Transverse colon (tissue), 4 donors: Measurements from ENCODE around the gene MISP3. TPM values are rescaled to one million over a fixed set of nuclear protein-coding genes. Genes with fewer than 3 reads are reported as not detected.

Source experiments
- DNase-seq: peaks from one replicate; pipeline ENCODE4 v3.0.0-alpha.2; 2019
- H3K27ac ChIP-seq, 4 donors: fragments of 200-600 bp; sonication (generic); 2 replicates each; pipeline ENCODE4 v1.5.1; 2016 to 2018; ENCODE audit warnings: inconsistent platforms in 4 of 4
- H3K27me3 ChIP-seq: fragments of 200-600 bp; sonication (generic); 2 replicates; pipeline ENCODE4 v1.5.1; 2017; ENCODE audit warnings: inconsistent platforms
- H3K36me3 ChIP-seq, 4 donors: fragments of 200-600 bp; sonication (generic); 2 replicates each; pipeline ENCODE4 v1.5.1; 2017 to 2019; ENCODE audit warnings: inconsistent platforms in 4 of 4
- H3K4me1 ChIP-seq, 4 donors: fragments of 200-600 bp; sonication (generic); 2 replicates each; pipeline ENCODE4 v1.5.1; 2017 to 2020; ENCODE audit warnings: inconsistent platforms in 4 of 4
- H3K4me3 ChIP-seq, 4 donors: fragments of 200-600 bp; sonication (generic); 1 replicate in 1 of 4; 2 replicates in 3 of 4; pipeline versions ENCODE4 v1.5.1 to v1.6.1; 2017 to 2019; ENCODE audit warnings: inconsistent platforms in 4 of 4
- H3K9me3 ChIP-seq, 2 donors: fragments of 200-600 bp; sonication (generic); 2 replicates each; pipeline ENCODE4 v1.5.1; 2017 to 2019; ENCODE audit warnings: inconsistent platforms in 2 of 2
- EP300 ChIP-seq: sonication (generic); formaldehyde crosslinking; IDR thresholded peaks from one replicate; pipeline ENCODE4 v1.6.1; 2017; ENCODE audit warnings: antibody characterized with exemption, low read depth
- POLR2A ChIP-seq: fragments of 450-650 bp; IDR thresholded peaks from one replicate; pipeline ENCODE4 v1.6.1; 2016; ENCODE audit warnings: antibody characterized with exemption, mild to moderate bottlenecking, moderate library complexity
- POLR2AphosphoS5 ChIP-seq, 3 donors: sonication (generic); formaldehyde crosslinking; IDR thresholded peaks; one replicate each; pipeline ENCODE4 v1.6.1; 2016; ENCODE audit warnings: antibody characterized with exemption in 3 of 3
- WGBS, 2 donors: methylation state at CpG; one replicate each; pipeline ENCODE4 v1.1.5; 2018; ENCODE audit warnings: low coverage in 1 of 2; 5-methylcytosine and 5-hydroxymethylcytosine counted together
- in situ Hi-C, 4 donors: fragments of 200-750 bp; cut with MboI; loops; one replicate each; pipeline versions ENCODE4 v1.15.0 to v1.15.1; 2017; ENCODE audit warnings: low sequenced_read_pairs in 3 of 4, low pct_ligation_motif_present in 1 of 4, low pct_unique_long_range_greater_than_20kb in 1 of 4
- intact Hi-C: fragments of 100-400 bp; cut with DNase I; formaldehyde crosslinking; loops from one replicate; pipeline ENCODE4 v1.15.1; 2023; ENCODE audit warnings: low total_unique reads
- total RNA-seq, 4 donors: library from RNA; depleted of rRNA; stranded (reverse); fragments of >200 nt; gene quantifications; one replicate each; pipeline ENCODE4 v1.1.0, GENCODE V29; 2016
- TF ChIP-seq, protein P1 (sequence below), 5 experiments: fragments of 200-600 bp in 3 of 5; fragments of 450-650 bp in 2 of 5; sonication (generic) in 3 of 5; IDR thresholded peaks; 1 replicate in 2 of 5; 2 replicates in 3 of 5; pipeline ENCODE4 v1.5.1; 2016 to 2017; ENCODE audit warnings: antibody characterized with exemption in 5 of 5, inconsistent platforms in 3 of 5, mild to moderate bottlenecking in 2 of 5, moderate library complexity in 1 of 5

MISP3 gene
- total RNA-seq, 4 donors from 2014 or later, result 23.8 to 115 (median 35.8) TPM

DNA sequence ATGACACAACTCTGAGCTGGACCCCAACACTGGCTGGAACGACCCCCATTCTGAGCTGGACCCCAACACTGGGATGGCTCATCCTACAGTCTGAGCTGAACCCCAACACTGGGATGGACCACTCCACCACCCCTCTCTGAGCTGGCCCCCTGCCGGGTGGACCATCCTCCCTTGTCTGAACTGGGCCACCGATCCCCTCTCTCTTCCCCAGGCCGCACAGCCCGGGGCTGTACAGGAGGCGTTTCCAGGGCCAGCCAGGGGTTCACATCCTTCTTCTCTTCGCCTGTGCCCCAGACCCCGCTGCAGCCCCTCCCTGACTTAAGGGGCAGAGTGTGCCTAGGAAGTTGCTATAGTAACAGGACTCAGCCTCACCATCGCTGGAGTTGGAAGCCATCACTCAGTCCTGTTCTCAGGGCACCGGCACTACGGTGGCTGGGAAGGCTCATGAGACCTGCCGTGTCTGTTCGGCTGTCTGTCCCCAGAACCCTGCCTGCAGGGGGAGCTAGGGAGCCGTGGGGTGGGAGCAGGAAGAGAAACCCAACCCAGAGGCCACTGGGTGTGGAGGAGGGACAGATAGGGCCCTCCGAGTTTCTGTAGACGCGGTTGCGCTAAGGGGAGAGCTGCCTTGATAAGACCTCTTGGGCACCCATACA is 41.3 kb downstream of the MISP3 start:
- no peaks in the 10 kb centered on the region for H3K9me3 ChIP-seq
- H3K36me3 ChIP-seq, result no peaks in the 10 kb centered on the region
- peak; percentile 61 for DNase-seq
- H3K4me3 ChIP-seq, result no peak overlapping the region
- no peaks in the 10 kb centered on the region for H3K27me3 ChIP-seq
- peaks cover 28 to 63% (median 45%) of the 10 kb centered on the region in 4 donors for H3K4me1 ChIP-seq
- whole genome bisulfite sequencing, 2 donors, result 84% methylated on average over 18 of the region's 18 CpGs; no CpG with 5 or more reads in 1 of the 2 donors
- H3K27ac ChIP-seq, result peak overlapping the region; percentile 73 to 100 (median 80)
- intact Hi-C loops (no loop called here), in situ Hi-C loops (no loop called here)
- TF ChIP-seq, protein P1, sequence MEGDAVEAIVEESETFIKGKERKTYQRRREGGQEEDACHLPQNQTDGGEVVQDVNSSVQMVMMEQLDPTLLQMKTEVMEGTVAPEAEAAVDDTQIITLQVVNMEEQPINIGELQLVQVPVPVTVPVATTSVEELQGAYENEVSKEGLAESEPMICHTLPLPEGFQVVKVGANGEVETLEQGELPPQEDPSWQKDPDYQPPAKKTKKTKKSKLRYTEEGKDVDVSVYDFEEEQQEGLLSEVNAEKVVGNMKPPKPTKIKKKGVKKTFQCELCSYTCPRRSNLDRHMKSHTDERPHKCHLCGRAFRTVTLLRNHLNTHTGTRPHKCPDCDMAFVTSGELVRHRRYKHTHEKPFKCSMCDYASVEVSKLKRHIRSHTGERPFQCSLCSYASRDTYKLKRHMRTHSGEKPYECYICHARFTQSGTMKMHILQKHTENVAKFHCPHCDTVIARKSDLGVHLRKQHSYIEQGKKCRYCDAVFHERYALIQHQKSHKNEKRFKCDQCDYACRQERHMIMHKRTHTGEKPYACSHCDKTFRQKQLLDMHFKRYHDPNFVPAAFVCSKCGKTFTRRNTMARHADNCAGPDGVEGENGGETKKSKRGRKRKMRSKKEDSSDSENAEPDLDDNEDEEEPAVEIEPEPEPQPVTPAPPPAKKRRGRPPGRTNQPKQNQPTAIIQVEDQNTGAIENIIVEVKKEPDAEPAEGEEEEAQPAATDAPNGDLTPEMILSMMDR (IDR thresholded peaks at IDR 0.05), result peak in 2 of 5 experiments; percentile 10 to 11
- TF ChIP-seq POLR2A, result no peak
- no peak for TF ChIP-seq POLR2AphosphoS5 (IDR thresholded peaks at IDR 0.05)
- no peak for TF ChIP-seq EP300

DNA sequence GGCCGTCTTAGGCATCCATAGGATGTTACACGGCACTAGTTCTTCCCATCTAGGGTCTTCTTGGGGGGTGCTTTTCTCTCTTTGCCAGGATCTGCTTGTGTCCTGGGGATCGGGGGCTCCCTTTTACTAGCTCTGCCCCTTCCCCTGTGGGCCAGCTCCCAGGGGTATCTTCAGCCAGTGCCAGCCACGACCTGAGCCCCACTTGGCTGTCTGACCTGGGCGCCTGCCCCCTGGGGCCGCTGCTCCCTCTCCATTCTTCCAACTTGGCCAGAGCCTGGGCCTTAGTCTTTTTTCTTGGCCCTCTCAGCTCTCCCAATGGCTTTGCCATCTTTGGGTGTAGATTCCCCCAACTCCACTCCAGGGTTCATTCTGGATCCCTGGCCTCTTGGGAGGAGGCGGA is 41.9 kb downstream of the MISP3 start:
- DNase-seq, result no peak
- Histone ChIP-seq H3K4me3 (no peak overlapping the region), H3K36me3 (no peaks in the 10 kb centered on the region), H3K4me1 (peaks cover 28 to 69% (median 50%) of the 10 kb centered on the region in 4 donors), H3K27me3 (no peaks in the 10 kb centered on the region), H3K9me3 (no peaks in the 10 kb centered on the region), H3K27ac (peak overlapping the region; percentile 30 to 100 (median 78))
- 88% methylated on average over 7 of the region's 7 CpGs; no CpG with 5 or more reads in 1 of the 2 donors for WGBS, 2 donors
- in situ Hi-C loops, result no loop called here
- intact Hi-C loops, result no loop called here
- TF ChIP-seq, protein P1 (IDR thresholded peaks at IDR 0.05), result no peak

DNA sequence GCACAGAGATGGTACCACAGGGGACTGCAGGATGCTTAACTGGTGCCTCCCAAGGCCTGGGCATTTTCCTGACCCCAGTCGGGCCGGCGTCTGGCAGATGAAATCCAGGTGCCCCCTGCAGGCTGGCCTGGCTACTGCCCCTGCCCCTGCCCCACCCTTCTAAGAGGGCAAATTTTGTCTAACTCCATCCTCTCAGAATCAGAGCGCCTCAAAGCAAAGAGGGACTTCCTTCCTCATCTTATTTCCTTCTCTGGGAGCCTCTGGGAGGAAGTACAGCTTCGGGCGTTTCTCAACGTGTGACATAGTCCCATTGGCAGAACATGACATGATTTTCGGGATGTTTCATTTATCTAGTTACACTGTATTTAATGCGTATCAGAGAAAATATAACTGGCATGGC is 42.3 kb downstream of the MISP3 start:
- no peaks in the 10 kb centered on the region for H3K36me3 ChIP-seq
- H3K27ac ChIP-seq, result peak overlapping the region; percentile 30 to 100 (median 78)
- no peaks in the 10 kb centered on the region for H3K9me3 ChIP-seq
- H3K4me1 ChIP-seq, result peaks cover 28 to 73% (median 54%) of the 10 kb centered on the region in 4 donors
- no peaks in the 10 kb centered on the region for H3K27me3 ChIP-seq
- no peak overlapping the region for H3K4me3 ChIP-seq
- WGBS, 2 donors, result 34 to 35% methylated on average over 4 to 9 of the region's 9 CpGs
- intact Hi-C loops (no loop called here), in situ Hi-C loops (no loop called here)
- TF ChIP-seq, protein P1 (IDR thresholded peaks at IDR 0.05), result peak; percentile 59 to 67 (median 63)
- TF ChIP-seq POLR2A, result no peak
- DNase-seq, result peak; percentile 71

DNA sequence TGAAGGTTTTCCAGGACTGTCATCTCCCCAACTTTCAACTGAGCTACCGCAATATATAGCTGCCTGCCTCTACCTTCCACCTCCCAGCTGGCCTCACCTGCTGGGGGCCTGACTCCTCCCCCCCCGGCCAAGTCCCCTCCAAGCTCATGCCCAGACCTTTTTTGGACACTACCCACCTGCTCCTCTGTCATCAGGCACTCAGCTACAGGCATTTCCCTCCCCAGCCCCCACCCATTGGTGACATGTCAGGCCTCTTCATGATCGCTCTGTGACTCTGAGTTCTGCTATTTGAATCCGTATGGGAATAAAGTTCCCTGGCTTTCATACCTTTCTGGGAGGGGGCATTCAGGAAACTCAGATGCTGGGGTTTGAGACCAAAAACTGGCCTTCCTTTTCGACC is 43.2 kb downstream of the MISP3 start:
- Histone ChIP-seq H3K27ac (peak overlapping the region in 3 of 4 donors; percentile 85 to 100 (median 94)), H3K27me3 (no peaks in the 10 kb centered on the region), H3K4me1 (peaks cover 28 to 76% (median 54%) of the 10 kb centered on the region in 4 donors), H3K4me3 (peak overlapping the region in 1 of 4 donors; percentile 95), H3K36me3 (no peaks in the 10 kb centered on the region), H3K9me3 (no peaks in the 10 kb centered on the region)
- no peak for DNase-seq
- intact Hi-C loops (no loop called here), in situ Hi-C loops (no loop called here)
- 73 to 78% methylated on average over 5 of the region's 5 CpGs for WGBS, 2 donors
- TF ChIP-seq POLR2A, result no peak
- TF ChIP-seq POLR2AphosphoS5 (IDR thresholded peaks at IDR 0.05), result no peak
- TF ChIP-seq, protein P1 (IDR thresholded peaks at IDR 0.05), result no peak
- TF ChIP-seq EP300, result no peak
